ENCODE measurements around the gene TRIM69. TPM values are rescaled to one million over a fixed set of nuclear protein-coding genes. Genes with fewer than 3 reads are reported as not detected.
"Not testable (repeated sequence)": the region's sequence is repeated elsewhere in the genome, so short reads cannot be mapped to it uniquely, and the experiment has no call there.

TRIM69 gene
- total and polyA plus RNA-seq, 2 of the 8 experiments (the other 6 are each of a cell fraction or from before 2014, with no cell fraction given): 4.3 to 6.2 TPM

DNA sequence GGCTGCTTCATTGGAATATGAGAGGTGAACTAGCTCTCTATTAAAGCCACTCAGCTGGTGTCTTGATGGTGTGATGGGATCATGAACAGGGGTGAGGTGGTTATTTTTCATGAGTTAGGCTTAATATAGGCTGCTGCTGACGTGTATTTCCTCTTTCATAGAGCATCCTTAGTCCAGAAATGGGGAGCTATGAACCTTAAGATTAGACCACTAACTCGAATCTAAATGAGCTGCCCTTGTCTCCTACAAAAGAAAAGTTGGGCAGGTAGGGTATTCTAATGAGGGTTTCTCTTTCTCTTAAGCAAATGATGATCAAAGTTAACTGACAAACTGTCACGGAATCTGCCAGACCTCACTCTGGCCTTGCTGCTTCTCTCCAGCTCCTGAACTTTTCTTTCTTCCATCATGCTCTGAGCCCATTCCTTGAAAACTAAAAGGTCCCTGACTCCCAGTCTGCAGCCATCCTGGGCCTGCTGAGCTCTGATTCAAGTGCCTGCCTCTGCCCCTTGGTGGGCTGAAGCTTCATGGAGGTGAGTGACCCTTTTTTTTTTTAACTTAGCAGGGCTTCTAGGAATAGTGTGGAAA, at the start of gene TRIM69 (continued):
- TF ChIP-seq, protein P1, sequence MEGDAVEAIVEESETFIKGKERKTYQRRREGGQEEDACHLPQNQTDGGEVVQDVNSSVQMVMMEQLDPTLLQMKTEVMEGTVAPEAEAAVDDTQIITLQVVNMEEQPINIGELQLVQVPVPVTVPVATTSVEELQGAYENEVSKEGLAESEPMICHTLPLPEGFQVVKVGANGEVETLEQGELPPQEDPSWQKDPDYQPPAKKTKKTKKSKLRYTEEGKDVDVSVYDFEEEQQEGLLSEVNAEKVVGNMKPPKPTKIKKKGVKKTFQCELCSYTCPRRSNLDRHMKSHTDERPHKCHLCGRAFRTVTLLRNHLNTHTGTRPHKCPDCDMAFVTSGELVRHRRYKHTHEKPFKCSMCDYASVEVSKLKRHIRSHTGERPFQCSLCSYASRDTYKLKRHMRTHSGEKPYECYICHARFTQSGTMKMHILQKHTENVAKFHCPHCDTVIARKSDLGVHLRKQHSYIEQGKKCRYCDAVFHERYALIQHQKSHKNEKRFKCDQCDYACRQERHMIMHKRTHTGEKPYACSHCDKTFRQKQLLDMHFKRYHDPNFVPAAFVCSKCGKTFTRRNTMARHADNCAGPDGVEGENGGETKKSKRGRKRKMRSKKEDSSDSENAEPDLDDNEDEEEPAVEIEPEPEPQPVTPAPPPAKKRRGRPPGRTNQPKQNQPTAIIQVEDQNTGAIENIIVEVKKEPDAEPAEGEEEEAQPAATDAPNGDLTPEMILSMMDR (IDR thresholded peaks at IDR 0.05; ENCODE audit: control extremely low read depth in 1 of 3, insufficient read depth in 1 of 3, low read depth in 1 of 3, low read length in 3 of 3): no peak
- TF ChIP-seq RXRA (IDR thresholded peaks at IDR 0.05; ENCODE audit: insufficient read depth, low read depth, low read length): no peak

GRCh38 chr15:44689318-44689717, 47.0 kb upstream of the TRIM69 start:
- FAIRE-seq; H4K5ac ChIP-seq (ENCODE audit: insufficient read length, low read depth, low read length); DNase-seq (ENCODE audit: low read depth in 1 of 2, low spot score in 2 of 2); H2BK20ac ChIP-seq (ENCODE audit: low read length); H2BK5ac ChIP-seq (ENCODE audit: low read depth, low read length); POLR2A ChIA-PET (ENCODE audit: partially characterized antibody); H3K4me3 ChIP-seq (ENCODE audit: extremely low read depth in 1 of 4, insufficient read depth in 2 of 4, low read depth in 3 of 4, low read length in 4 of 4); H3K4me2 ChIP-seq (ENCODE audit: insufficient read depth in 1 of 2, low read depth in 2 of 2, low read length in 2 of 2); H2BK15ac ChIP-seq (ENCODE audit: low read length); H2BK120ac ChIP-seq (replicated peaks; ENCODE audit: low read depth, low read length); H3K4ac ChIP-seq (replicated peaks; ENCODE audit: insufficient read length, low read depth, low read length); H3K14ac ChIP-seq (ENCODE audit: insufficient read length); H3K79me2 ChIP-seq (ENCODE audit: control insufficient read depth in 1 of 2, insufficient read depth in 2 of 2, low read length in 2 of 2); H3K36me3 ChIP-seq (ENCODE audit: control insufficient read depth in 2 of 4, insufficient read depth in 4 of 4, low read length in 3 of 4); H4K8ac ChIP-seq (ENCODE audit: extremely low read depth, insufficient read depth, low read length); H4K91ac ChIP-seq (replicated peaks; ENCODE audit: insufficient read length, low read length); H3K23ac ChIP-seq (ENCODE audit: insufficient read length); H3K18ac ChIP-seq (ENCODE audit: extremely low read depth, low read length); H3K23me2 ChIP-seq (ENCODE audit: low read depth, low read length); H3K4me1 ChIP-seq (replicated peaks in 1 of 4; ENCODE audit: control insufficient read depth in 3 of 4, insufficient read depth in 4 of 4, low read length in 3 of 4); H2BK12ac ChIP-seq (ENCODE audit: low read depth, low read length); H3K9ac ChIP-seq (replicated peaks in 1 of 4; ENCODE audit: extremely low read depth in 1 of 4, low read depth in 3 of 4, low read length in 3 of 4); H3K56ac ChIP-seq (replicated peaks; ENCODE audit: insufficient read length, low read depth, low read length); H3K27me3 ChIP-seq (replicated peaks in 1 of 4; ENCODE audit: control insufficient read depth in 3 of 4, extremely low read depth in 1 of 4, insufficient read depth in 3 of 4, low read length in 3 of 4); H3K9me3 ChIP-seq (ENCODE audit: insufficient read depth in 2 of 2, low read depth in 1 of 2, low read length in 1 of 2); H4K20me1 ChIP-seq (replicated peaks in 1 of 2; ENCODE audit: control insufficient read depth in 1 of 2, insufficient read depth in 2 of 2, low read length in 2 of 2); H3K79me1 ChIP-seq (ENCODE audit: low read depth, low read length); H2AFZ ChIP-seq (ENCODE audit: low read length); H2AK5ac ChIP-seq (ENCODE audit: low read depth, low read length); H3K27ac ChIP-seq (ENCODE audit: low read depth, low read length): not testable (repeated sequence)
- CTCF ChIA-PET (ENCODE audit: partially characterized antibody): interaction anchor here (0.9 to 1.3 kb wide), 2 partner anchors 48 to 164 kb away, joined by 3 to 7 read pairs; no protein-coding TSS in a partner anchor
- 85% methylated on average over 2 of the region's 2 CpGs; no CpG with 5 or more reads in 1 of the 2 experiments for WGBS, 2 experiments (ENCODE audit: extremely low coverage in 1 of 2, insufficient coverage in 1 of 2, insufficient read length in 1 of 2, insufficient replicate concordance in 2 of 2, low coverage in 1 of 2, low lambda C conversion rate in 2 of 2, missing lambda C conversion rate in 1 of 2)

Measured in H1 (cell line).